Measurements from ENCODE around the gene GRPEL2.
A peak's percentile ranks its signal among the peaks of the same experiment; 100 is the strongest.

GRPEL2 gene

DNA sequence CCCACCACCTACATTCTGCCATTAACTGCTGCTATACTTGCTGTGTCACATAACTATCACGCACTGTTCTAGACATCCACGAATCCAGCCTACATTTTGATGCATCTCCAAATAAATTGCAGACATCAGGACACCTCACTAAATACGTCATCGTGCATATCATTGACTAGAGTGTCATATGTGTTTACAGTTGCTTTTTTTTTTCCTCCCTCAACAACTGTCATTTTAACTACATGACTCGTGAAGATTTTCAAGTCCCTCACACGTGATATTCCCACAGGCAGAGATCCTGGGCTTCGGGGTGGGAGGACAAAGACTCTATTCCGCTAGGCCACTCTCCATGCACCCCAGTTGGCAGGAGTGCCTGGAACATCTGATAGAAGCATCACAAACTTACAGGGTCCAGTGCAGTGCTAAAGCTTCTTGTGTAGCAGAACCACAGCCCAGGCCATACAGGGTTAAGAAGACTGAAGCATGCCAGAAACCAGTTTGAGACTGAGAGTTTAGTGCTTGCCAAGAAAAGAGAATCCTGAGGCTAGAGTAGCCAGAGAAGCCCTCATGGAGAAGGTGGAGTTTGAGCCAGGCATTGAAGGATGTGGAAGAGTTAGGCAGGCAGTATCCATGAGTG is 13.7 kb downstream of the GRPEL2 start:
- DNase-seq: no peak

- DNase-seq: no peak
Observed at GRCh38 chr5:149360272-149360671, 15.0 kb downstream of the GRPEL2 start.

- DNase-seq: no peak
Observed at GRCh38 chr5:149362541-149362940, 17.2 kb downstream of the GRPEL2 start.

DNA sequence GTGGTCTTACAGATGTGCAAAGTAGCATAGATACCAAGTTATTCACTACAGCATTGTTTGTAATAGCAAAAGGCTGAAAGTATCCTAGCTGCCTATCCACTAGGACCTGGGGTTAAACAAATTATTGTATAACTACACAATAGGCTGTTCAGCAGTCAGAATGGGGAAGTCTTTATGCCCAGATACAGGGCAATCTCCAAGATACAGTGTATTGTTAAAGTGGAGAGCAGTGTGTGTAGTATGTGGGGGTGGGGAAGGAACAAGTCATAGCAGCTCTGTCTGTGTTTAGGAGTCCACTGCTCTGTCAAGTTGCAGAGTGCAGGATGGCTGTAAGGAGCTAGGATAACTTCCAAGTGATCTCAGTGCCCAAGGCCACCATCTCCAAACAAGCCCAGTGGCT is 18.1 kb downstream of the GRPEL2 start:
- DNase-seq: no peak

DNA sequence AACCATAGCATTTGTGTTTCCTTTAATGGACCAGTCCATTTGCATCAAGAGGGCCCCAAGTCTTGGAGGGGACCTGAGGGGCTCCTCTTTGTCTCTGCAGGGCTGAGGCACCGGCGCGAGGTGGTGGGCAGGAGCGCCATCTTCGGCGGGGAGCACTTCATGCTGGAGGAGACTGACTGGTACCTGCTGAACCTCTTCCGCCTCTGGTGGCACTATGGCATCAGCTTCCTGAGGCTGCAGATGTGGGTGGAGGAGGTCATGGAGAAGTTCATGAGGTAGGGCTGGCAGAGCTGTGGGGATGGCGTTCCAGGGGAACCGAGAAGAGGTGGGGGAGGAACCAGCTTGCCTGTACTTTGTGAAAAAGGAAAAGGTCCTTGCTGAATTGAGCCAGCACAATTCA is 18.6 kb downstream of the GRPEL2 start:
- DNase-seq: no peak

GRCh38 chr5:149364719-149365118 is 19.4 kb downstream of the GRPEL2 start:
- DNase-seq: no peak

- no peak for DNase-seq
Observed at GRCh38 chr5:149365418-149365817, 20.1 kb downstream of the GRPEL2 start.

GRCh38 chr5:149366169-149366729 is 20.9 kb downstream of the GRPEL2 start:
- no peak for DNase-seq

DNA sequence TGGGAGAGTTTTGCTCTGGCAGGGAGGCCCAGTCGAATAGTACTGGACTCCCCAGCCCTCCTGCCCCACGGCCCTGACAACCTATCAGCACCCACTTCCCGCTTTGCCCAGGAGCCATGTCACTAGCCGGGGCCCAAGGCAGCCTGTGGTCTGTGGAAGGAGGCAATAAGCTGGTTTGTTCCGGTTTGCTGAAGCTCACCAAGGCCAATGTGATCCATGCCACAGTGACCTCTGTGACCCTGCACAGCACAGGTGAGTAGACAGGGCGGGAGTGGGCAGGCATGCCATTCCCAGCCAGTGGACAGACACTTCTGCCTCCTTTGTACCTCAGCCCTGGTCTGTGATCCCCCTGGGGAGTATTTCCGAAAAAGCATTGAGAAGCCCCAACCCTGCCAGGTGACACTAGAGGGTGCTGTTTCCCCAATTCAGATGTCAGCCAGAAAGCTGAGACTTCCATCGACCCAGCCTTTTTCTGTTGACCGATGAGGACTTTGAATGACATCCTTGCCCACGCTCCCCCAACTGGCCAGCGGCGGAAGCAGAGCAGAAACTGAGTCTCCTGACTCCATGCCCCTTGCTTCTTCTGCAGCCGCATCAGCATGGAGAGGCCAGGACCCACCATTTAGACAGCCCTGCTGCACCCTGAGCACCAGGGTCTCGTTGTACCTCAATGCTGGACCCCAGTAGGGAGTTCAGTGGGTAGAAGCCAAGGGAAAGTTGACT is 22.1 kb downstream of the GRPEL2 start:
- peak; percentile 61 for DNase-seq

DNA sequence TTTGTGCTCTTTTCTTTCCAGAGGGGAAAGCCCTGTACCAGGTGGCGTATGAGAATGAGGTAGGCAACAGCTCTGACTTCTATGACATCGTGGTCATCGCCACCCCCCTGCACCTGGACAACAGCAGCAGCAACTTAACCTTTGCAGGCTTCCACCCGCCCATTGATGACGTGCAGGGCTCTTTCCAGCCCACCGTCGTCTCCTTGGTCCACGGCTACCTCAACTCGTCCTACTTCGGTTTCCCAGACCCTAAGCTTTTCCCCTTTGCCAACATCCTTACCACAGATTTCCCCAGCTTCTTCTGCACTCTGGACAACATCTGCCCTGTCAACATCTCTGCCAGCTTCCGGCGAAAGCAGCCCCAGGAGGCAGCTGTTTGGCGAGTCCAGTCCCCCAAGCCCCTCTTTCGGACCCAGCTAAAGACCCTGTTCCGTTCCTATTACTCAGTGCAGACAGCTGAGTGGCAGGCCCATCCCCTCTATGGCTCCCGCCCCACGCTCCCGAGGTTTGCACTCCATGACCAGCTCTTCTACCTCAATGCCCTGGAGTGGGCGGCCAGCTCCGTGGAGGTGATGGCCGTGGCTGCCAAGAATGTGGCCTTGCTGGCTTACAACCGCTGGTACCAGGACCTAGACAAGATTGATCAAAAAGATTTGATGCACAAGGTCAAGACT is 22.8 kb downstream of the GRPEL2 start:
- no peak for DNase-seq

DNA sequence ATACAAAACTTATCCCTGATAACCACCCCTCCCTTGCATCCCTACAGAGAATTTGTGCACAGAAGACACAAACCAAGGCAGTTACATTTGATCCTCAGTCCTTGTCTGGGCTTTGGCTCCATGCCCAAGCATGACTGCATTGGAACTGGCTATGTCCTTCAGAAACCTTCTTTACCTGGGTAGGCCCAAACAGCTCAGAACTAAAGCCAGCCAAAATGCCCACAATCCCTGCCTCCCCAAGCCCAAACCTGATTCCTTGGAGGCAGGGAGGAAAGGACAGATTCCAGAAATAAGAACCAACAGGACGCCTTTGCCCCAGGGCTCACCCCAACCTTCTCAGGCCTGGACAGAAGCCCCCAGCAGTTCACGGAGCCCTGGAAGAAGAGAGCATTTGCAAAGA is 25.6 kb downstream of the GRPEL2 start:
- DNase-seq: no peak

DNA sequence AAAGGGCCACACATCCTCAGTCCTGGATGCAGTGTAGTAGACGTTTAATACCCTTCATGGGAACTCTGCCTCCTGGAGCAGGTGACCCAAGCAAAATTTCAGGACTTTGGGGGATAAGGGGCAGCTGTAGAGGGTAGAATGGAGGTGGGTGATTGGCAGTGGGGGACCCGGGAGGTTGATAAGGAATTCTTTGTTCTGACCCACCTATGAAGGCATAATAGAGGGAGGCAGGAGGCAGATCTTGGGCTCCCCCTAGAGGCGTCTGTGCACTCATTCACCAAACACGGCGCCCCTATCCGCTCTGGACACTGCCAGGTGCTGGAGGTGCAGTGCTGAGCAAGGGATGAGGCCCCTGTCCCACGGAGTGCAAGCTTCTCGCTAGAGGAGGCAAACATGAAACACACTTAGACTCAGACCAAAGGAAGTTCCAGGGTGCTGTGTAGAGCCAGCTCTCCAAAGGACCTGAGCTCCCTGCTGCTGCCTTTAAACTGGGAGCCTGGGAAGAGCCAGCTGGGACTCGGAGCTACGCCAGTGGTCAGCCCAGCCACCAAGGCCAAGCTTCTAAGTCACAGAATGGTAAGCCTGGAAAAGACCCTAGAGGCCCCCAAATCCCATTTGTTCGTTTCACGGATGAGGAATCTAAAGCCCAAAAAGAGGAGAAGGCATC is 26.1 kb downstream of the GRPEL2 start:
- DNase-seq: peak; percentile 62

DNA sequence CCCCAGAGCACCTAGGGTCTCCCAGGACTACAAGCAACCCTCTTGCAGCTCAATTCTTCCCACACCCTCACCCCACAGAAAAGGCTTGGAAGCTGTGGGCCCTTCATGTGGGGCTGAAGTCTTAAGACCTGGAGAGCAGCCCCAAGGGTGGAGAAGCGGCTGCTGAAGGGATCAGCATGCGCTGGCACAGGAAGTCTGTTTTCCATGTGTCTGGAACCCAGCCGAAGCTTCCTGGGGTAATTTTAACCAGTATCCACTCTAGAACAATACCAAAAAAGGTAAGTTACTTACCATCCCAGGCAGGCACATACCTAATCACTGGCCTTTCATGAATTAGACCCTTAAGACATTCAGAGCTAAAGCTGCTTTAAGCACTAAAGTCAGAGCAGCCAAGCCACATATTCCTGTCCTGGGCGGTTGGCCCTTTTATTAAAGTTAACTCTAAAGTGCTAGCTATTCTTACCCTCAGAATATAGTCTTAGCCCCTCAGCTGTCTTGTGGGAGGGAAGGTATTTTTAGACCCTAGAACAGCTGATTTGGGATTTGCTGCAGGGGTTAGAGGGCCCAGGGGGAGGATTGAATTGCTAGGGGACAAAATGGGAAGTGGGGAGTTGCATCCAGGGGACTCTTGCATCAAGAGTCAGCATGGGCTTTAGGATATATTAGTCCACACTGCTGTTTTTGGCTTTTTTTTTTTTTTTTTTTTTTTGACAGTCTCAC is 26.9 kb downstream of the GRPEL2 start:
- no peak for DNase-seq

DNA sequence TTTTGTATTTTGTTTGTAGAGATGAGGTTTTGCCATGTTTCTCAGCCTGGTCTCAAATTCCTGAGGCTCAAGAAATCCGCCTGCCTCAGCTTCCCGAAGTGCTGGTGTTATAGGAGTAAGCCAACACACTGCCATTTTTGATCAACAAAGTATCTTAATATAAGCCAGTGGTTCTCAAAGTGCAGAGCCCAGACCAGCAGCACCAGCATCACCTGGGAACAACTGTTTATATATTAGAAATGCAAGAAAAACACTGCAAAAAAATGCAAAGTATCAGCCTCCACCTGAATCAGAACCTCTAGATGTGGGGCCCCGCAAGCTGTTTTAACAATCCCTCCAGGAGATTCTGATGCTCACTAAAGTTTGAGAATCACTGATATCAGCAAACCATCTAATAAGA is 27.6 kb downstream of the GRPEL2 start:
- DNase-seq: no peak

- DNase-seq: no peak
Observed at GRCh38 chr5:149374303-149374702, 29.0 kb downstream of the GRPEL2 start.

GRCh38 chr5:149374801-149375200 is 29.5 kb downstream of the GRPEL2 start:
- DNase-seq: no peak

DNA sequence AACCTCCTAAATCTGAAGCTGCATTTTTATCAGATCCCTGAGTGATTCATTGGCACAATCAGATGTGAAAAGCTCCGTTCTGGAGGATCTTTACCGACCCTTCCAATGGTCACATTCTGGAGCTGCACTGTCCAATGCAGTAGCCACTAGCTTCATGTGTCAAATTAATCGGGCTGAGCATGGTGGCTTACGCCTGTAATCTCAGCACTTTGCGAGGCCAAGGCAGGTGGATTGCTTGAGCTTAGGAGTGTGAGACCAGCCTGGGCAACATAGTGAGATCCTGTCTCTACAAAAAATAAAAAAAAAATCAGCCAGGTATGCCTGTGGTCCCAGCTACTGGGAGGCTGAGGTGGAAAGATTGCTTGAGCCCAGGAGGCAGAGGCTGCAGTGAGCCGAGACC is 30.1 kb downstream of the GRPEL2 start:
- DNase-seq: no peak

DNA sequence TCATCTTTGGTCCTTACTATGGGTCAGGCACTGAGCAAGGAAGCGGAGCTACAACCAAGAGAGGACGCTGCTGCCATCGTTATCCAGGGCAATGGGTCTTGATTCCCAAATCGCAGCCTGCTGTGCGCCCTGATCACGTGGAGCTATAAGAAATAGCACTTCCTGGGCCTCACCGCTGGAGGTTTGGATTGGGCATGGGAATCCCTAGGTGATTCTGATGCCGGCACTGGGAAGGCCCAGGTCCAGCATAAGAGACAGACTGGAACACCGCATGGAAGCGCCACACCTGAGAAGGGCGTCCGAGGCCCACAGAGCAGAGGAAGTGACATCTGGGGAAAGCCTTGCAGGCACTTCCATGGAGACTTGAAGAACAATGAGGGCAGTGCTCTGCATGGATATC is 30.8 kb downstream of the GRPEL2 start:
- DNase-seq: no peak

GRCh38 chr5:149376711-149377447 is 31.6 kb downstream of the GRPEL2 start:
- no peak for DNase-seq

DNA sequence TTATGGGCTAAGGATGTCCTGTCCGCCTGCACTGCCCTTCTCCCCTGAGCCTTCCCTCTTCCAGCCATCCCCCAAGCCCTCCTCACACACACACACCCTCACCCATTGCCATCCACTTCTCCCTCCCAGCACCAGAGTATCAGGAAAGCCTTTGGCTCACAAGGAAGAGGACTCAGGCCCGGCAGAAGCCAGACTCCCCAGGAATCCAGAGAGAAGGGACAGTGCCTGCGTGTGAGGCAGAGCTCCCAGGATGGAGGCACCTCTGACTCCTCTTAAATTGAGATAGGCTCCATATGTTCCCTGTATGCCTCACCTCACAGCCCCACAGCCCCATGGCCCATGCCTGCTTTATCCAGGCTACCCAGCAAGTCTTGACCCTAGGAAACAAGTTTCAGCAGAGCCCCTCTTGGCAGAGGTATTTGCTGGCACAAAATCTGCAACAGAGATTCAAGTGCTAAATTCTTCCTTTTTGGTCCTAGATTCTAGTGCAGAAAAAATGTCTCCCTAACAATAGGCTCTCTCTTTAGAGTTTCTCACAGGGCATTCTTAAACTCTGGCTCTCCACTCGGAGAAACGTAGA is 33.0 kb downstream of the GRPEL2 start:
- DNase-seq: no peak

- DNase-seq: no peak
Observed at GRCh38 chr5:149379177-149379761, 34.0 kb downstream of the GRPEL2 start, which contains the start of gene IL17B. Gene IL17B, minus strand, starts transcription at chr5:149379292. Its CDS starts 67 bp downstream, at chr5:149379225.
